KMS-11 (cell line): ENCODE data around the gene RPL27.

Source experiments
- H2AFZ ChIP-seq: fragments of 200-600 bp; sonication (generic); 2 replicates; pipeline ENCODE4 v1.6.1; 2016; ENCODE audit warnings: antibody characterized with exemption, mixed run types, low read depth
- H3K27ac ChIP-seq: fragments of 200-600 bp; sonication (generic); 2 replicates; pipeline ENCODE4 v1.6.1; 2016; ENCODE audit warnings: mild to moderate bottlenecking, mixed run types
- H3K27me3 ChIP-seq: fragments of 200-600 bp; sonication (generic); 2 replicates; pipeline ENCODE4 v1.6.1; 2017; ENCODE audit warnings: mild to moderate bottlenecking, low read depth, mixed run types, moderate library complexity; ENCODE audit not compliant: insufficient read depth
- H3K36me3 ChIP-seq: fragments of 200-600 bp; sonication (generic); 2 replicates; pipeline ENCODE4 v1.6.1; 2017; ENCODE audit warnings: mild to moderate bottlenecking, mixed run types; ENCODE audit not compliant: insufficient read depth
- H3K4me1 ChIP-seq: fragments of 200-600 bp; sonication (generic); 2 replicates; pipeline ENCODE4 v1.6.1; 2016; ENCODE audit warnings: mild to moderate bottlenecking, low read depth, mixed run types; ENCODE audit not compliant: poor library complexity, severe bottlenecking
- H3K4me2 ChIP-seq: fragments of 200-600 bp; sonication (generic); 2 replicates; pipeline ENCODE4 v1.7.0; 2016; ENCODE audit warnings: mild to moderate bottlenecking, mixed run types
- H3K4me3 ChIP-seq: fragments of 200-600 bp; sonication (generic); IDR thresholded peaks from 2 replicates; pipeline ENCODE4 v1.6.1; 2017; ENCODE audit warnings: low read depth, low read length, mixed read lengths; ENCODE audit not compliant: insufficient read depth
- H3K79me2 ChIP-seq: fragments of 200-600 bp; sonication (generic); 2 replicates; pipeline ENCODE4 v1.6.1; 2016; ENCODE audit warnings: low read depth, mixed run types; ENCODE audit not compliant: insufficient read depth
- H3K9ac ChIP-seq: fragments of 200-600 bp; sonication (generic); 2 replicates; pipeline ENCODE4 v1.6.1; 2016; ENCODE audit warnings: mild to moderate bottlenecking, mixed run types
- H4K20me1 ChIP-seq: fragments of 200-600 bp; sonication (generic); 2 replicates; pipeline ENCODE4 v1.6.1; 2016; ENCODE audit warnings: mild to moderate bottlenecking, mixed run types; ENCODE audit not compliant: insufficient read depth
- CTCF ChIP-seq: fragments of 200-600 bp; sonication (generic); conservative IDR thresholded peaks from 2 replicates; pipeline ENCODE4 v1.6.1; 2017; ENCODE audit warnings: low read depth, mild to moderate bottlenecking, antibody characterized with exemption, low read length, moderate library complexity, mixed read lengths

The RPL27 gene

GRCh38 chr17:43013296-43013695, 15.1 kb downstream of the RPL27 start:
- TF ChIP-seq CTCF = no peak
- peaks cover 4% of the 10 kb centered on the region for H3K4me1 ChIP-seq
- H3K9ac ChIP-seq = no peak overlapping the region

GRCh38 chr17:43014020-43014648, 15.9 kb downstream of the RPL27 start:
- H4K20me1 ChIP-seq = no peaks in the 10 kb centered on the region
- H3K27me3 ChIP-seq = no peaks in the 10 kb centered on the region
- H3K4me3 ChIP-seq = no peak overlapping the region
- no peak overlapping the region for H3K27ac ChIP-seq
- H3K4me1 ChIP-seq = peaks cover 10% of the 10 kb centered on the region
- no peak overlapping the region for H3K4me2 ChIP-seq
- no peaks in the 10 kb centered on the region for H3K36me3 ChIP-seq
- H3K79me2 ChIP-seq = no peaks in the 10 kb centered on the region
- TF ChIP-seq CTCF = no peak
- H2AFZ ChIP-seq = no peak overlapping the region
- no peak overlapping the region for H3K9ac ChIP-seq

More at GRCh38 chr17:43013296-43013695, 15.1 kb downstream of the RPL27 start:
- Histone ChIP-seq H3K27me3 (no peaks in the 10 kb centered on the region), H4K20me1 (no peaks in the 10 kb centered on the region), H2AFZ (no peak overlapping the region), H3K4me2 (no peak overlapping the region), H3K4me3 (no peak overlapping the region), H3K79me2 (no peaks in the 10 kb centered on the region), H3K36me3 (no peaks in the 10 kb centered on the region), H3K27ac (no peak overlapping the region)

- Histone ChIP-seq H3K36me3 (no peaks in the 10 kb centered on the region), H4K20me1 (no peaks in the 10 kb centered on the region), H3K9ac (no peak overlapping the region), H3K4me1 (peaks cover 10% of the 10 kb centered on the region), H3K4me3 (no peak overlapping the region), H3K4me2 (no peak overlapping the region), H2AFZ (no peak overlapping the region), H3K27me3 (no peaks in the 10 kb centered on the region), H3K27ac (no peak overlapping the region), H3K79me2 (no peaks in the 10 kb centered on the region)
- TF ChIP-seq CTCF = no peak
Measured at GRCh38 chr17:43014649-43015542, 16.7 kb downstream of the RPL27 start.

- TF ChIP-seq CTCF = no peak
- Histone ChIP-seq H3K4me2 (no peak overlapping the region), H3K36me3 (no peaks in the 10 kb centered on the region), H2AFZ (no peak overlapping the region), H3K4me3 (no peak overlapping the region), H3K27me3 (no peaks in the 10 kb centered on the region), H3K9ac (no peak overlapping the region), H3K4me1 (peaks cover 10% of the 10 kb centered on the region), H3K79me2 (no peaks in the 10 kb centered on the region), H4K20me1 (no peaks in the 10 kb centered on the region), H3K27ac (no peak overlapping the region)
Measured at GRCh38 chr17:43015579-43015978, 17.4 kb downstream of the RPL27 start.
